ENCODE data around the gene DNAJC16.

The DNAJC16 gene

DNA sequence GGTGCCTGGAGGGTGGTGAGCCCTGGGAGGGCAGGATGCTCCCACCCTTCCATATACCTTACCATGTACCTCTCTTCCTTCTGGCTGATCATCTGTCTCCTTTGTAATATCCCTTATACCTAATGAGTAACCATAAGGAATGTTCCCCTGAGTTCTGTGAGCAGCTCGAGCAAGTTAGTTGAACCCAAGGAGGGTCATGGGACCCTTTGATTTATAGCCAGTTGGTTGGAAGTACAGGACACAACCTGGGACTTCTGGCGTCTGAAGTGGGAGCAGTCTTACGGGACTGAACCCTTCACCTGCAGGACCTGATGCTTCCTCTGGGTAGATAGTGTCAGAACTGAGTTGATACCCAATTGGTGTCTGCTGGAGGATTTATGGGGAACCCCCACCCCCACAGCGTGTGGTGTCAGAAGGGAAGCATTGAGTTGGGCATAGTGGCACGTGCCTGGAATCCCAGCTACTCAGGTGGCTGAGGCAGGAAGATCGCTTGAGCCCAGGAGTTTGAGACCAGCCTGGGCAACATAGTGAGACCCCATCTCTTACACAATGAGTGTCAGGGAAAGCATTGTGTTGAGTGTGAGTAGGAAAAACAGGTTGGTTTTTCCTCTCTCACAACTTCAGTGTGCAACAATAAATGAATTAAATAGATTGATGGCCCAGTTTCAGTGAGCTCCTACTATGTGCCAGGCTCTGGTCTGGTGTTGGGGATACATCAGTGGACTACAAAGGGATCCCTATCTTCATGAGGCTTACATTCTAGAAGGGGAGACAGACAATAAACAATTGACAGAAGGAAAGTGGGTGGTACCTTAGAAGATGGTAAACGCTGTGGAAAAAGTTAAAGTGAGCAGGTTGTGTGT lies 16.0 kb downstream of the DNAJC16 start:
- no peak for DNase-seq

GRCh38 chr1:15543251-15543588 lies 16.6 kb downstream of the DNAJC16 start:
- DNase-seq: no peak

GRCh38 chr1:15543589-15544568 lies 17.2 kb downstream of the DNAJC16 start:
- DNase-seq: no peak

GRCh38 chr1:15546641-15547040 lies 20.0 kb downstream of the DNAJC16 start:
- no peak for DNase-seq

DNA sequence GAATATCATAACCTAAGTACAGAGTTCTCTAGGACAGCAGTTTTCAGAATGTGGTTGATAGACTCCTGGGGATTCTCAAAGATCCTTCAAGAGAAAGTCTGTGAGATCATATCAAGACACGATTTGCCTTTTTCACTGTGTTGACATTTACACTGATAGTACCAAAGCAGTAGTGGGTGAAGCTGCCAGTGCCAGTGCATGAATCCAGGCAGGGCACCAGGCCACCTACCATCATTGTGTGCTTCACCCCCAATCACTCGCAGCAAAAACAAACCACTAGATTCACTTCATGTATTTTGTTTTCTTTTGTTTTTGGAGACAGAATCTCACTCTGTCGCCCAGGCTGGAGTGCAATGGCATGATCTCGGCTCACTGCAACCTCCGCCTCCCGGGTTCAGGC lies 23.9 kb downstream of the DNAJC16 start:
- no peak for DNase-seq

DNA sequence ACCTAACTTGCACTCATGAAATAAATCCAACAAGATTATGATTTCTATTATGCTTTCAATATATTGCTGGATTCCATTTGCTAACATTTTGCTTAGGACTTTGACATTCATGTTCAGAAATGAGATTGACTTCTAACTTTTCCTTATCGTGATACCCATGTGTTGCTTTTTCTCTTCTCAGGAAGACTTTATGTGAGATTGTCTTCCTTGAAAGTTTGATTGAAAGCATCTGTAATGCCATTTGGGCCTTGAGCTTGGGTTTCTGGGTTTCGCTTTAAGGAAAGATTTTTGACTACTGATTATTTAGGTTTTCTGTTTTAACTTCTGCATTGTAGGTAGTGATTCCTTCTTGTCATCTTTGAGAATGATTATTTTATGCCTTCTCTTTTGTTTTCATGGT lies 30.4 kb downstream of the DNAJC16 start:
- no peak for DNase-seq

DNA sequence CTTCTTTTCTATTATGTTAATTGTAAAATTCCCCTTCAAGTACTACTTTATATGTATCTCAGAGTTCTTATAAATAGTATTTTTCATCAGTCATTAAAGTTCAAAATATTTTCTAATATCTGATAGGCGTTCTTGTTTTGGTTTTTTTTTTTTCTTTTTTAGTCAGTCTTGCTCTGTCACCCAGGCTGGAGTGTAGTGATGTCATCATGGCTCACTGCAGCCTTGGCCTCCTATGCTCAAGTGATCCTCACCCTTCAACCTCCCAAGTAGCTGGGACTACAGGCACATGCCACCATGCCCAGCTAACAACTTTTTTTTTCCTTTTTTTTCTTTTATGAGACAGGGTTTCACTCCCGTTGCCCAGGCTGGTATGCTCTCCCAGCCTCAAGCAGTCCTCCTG lies 30.9 kb downstream of the DNAJC16 start:
- no peak for DNase-seq

GRCh38 chr1:15558516-15558915 lies 31.9 kb downstream of the DNAJC16 start:
- no peak for DNase-seq

DNA sequence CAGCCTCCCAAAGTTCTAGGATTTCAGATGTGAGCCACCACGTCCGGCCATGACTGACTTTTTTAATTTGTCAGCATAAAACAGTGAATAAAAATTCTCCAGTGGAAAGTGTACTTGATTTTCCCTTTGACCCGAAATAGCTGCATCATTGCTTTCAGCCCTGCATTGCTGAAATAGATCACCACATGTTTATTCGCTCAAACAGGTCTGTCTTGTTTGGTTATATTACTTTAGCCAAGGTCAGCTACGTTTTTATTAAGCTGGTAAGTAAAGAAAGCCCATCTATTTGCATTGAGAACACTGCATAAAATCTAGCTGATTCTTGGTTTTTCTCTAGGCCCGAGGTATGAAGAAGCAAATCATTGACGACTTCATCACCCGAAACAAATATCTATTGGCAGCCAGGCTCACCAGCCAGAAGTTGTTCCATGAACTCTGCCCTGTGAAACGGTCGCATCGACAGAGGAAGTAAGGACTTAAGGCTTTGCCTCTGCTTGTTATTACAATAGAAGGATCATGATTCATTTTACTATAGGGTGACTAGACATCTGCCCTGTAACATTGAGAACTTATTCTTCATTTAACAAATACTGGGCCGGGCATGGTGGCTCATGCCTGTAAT lies 32.7 kb downstream of the DNAJC16 start:
- no peak for DNase-seq

DNA sequence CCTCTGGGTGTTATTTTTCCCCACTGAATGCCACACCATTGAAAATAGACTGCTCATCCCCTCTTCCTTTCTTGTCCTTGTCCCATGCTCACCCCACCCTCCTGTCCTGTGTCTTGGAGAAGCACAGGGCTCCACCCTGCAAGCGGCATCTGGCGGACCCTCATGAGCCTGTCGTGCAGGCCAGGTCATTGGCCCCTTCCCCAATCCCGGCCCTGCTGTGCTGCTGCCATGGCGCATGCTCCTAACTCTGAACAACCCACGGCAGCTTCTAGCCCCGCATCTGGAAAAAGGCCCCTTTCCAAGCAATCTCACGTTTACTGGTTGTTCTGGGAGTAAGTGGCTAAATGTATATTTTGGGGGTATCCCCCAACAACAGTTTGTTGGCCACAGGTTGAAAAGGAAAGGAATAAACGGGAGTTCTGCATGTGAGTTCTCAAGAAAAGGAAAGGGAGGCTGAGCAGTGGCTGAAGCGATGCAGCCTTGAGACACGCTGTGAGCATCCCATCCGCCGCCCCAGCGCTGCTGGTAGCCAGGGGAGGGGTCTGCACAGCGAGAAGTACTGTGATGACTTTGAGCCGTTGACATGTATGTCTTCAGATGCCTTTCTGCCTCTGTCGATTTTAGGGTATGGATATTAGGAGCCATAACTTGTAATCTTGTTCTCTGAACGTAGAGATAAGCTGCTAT lies 41.9 kb downstream of the DNAJC16 start:
- no peak for DNase-seq

DNA sequence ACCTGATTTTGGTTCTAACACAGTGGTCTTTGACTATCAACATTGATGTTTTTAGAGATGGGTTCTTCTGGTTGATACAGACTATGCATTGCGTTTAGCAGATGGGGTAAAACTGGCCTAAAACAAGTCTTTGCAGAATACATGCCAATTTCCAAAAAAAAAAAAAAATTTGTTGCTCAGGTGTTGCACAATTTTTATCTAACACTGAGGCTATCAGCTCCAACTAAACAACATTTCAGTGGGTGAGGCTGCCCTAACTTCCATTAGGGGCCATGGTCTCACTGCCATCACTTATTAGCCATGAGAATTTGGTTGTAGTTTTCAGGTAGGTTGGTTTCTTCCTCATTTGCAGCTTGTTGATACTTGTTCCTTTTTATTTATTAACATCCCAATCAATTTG lies 44.2 kb downstream of the DNAJC16 start:
- no peak for DNase-seq

DNA sequence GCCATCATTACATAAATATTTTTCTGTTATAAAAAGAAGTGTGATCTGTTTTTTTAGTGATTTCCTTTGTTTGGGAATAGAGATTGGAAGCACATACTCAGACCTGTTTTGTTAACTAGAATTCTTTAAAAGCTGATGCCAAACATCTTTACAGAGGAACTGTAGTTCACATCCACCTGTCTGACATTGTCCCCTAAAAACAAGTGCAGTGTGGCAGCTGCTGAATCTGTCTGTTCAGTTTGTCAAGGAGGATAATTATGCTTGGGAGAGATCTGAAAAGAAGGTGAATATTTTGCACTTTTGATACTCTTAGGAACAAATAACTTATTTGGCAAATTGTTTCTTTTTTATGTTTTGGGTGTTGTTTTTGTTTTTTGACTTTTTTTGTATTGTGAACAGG lies 44.6 kb downstream of the DNAJC16 start:
- no peak for DNase-seq

DNA sequence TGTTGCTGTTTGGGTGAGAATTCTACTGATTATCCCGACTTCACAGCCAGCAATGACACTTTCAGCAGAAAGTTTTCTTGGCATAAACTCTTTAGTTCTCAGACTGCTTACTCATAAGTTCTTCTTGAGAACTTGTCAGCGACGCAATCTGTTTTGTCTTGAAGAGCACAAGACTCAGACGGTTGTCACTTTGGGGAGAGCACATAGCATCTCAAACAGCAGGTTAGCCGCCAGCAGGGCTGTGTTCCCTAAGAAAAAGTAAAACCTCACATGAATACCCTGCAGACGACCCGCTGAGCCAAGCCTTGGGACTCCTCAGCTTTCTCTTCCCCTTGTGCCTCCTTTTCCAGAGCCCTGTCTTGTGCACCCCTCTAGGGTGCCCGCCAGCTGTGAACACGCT lies 46.8 kb downstream of the DNAJC16 start:
- no peak for DNase-seq

DNA sequence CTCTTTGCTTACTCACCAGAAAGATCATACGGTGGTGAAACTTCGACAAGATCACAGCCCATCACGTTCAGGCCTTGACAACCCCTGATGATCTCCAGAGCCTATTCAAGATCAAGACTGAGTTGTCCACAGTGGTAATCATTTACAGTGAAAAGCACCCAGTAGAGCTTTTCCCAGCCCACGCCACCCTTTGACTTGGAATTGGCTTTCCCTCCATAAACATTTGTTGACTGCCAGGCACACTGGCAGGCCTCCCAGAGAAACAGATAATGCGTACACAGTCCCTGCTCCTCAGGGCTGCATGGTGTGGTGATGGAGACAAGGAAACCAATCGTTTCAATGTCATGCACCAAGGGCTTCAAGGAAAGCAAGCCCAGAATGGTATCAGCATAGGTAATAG lies 48.1 kb downstream of the DNAJC16 start:
- no peak for DNase-seq

DNA sequence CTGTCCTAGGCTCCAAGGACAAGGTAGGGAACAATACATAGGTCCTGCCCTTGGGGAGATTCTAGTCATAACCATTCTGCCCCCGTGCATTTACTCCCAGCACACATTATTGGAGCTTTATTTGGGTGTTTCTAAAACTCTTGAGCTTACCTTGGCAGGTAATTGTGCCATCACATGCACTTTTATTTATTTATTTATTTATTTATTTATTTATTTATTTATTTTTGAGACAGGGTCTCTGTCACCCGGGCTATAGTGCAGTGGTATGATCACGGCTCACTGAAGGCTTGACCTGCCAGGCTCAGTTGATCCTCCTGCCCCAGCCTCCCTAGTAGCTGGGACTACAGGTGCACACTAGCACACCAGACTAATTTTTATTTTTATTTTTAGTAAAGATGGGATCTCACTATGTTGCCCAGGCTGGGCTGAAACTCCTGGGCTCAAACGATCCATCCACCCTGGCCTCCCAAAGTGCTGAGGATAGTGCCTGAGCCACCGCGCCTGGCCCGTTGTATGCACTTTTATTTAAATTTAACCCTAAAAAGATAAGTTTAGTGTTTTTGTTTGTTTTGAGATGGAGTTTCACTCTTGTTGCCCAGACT lies 49.0 kb downstream of the DNAJC16 start:
- DNase-seq: no peak

- no peak for DNase-seq
Measured at GRCh38 chr1:15577691-15578090, 51.0 kb downstream of the DNAJC16 start.

- no peak for DNase-seq
Measured at GRCh38 chr1:15578921-15579682, 52.5 kb downstream of the DNAJC16 start.

DNA sequence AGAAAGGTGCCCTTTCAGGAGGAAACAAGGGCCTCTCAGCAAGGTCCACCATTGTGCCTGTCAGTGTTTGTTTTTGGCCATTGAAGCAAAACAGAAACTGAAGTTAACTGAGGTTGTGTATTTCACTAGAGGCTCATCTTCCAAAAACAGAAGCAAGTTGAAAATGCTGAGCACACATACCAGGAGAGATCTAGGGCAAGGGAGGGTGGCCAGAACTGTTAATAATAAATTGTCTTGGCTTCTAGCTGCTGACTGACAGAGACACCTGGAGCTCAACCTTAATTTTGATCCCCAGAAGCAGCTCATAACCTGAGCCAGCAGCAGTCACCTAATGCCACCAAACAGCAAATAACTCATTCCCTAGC lies 53.0 kb downstream of the DNAJC16 start:
- no peak for DNase-seq

DNA sequence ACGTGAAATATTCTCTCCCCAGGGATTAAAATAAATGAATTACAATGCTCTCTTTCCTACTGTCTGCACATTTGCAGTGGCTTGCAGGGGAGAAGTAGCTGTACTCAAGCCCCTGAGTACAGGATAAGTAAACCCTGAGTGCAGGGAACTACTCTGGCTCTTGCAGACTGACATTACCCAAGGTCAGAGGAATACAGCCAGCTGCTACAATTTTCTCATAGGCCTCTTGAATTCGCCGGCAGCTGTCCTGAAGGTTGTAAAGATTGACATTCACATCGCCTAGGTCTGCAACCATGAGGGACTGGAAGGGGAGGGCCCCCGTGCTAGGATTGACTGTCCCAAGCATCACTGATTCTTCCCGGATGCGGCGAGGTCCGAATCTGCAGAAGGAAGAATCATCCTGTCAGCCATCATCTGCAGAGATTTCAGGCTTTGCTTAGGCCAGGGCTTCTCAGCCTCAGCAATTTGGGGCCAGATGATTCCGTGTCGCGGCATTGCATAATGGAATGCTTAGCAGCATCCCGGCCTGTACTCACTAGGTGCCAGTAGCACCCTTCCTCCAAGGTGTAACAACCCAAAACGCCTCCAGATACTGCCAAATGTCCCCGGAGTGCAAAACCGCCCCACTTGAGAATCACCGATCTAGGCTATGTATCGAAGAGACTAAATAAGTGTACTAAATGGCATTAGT lies 56.5 kb downstream of the DNAJC16 start:
- DNase-seq: no peak

DNA sequence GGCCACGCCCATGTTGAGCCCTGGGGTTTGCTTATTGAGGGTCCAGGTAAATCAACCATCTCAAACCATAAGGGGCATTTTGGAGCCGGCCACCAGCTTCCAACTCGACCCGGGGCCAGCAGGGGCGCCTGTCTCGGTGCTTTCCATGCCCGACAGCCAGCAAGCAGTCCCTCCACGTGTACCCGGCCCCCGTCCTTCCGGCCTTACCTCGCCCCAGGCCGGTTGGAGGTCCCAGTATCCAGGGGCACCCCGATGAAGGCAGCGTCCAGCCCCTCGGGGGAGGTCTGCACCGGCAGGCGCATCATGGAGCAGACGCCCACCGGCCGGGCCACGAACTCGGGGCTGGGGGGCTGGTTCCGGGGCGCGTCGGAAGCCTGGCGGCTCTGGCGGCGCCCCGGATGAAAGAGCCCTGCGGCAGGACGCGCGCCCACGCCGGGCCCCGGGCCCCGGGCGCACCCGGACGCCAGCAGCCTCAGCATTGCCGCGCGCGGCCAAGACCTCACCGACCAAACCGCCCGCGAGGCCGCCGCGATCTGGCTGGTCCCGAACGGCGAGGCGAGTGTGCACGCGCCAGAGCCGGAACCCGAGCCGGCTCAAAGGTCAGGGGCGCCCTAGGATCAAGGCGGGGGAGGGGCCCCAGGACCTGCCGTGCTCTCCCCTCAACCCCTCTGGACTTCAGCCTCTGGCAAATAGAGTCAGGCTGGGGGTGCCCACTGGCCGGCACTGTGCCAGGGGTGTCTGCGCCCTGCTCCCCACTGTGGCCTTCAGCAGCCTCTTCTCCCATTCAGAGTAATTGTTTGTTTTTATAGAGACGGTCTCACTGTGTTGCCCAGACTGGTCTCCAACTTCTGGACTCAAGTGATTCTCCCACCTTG lies 58.1 kb downstream of the DNAJC16 start, which contains the start of gene AGMAT:
TSS of gene AGMAT (minus strand) at position 563 of the 875 bp plus-strand sequence. CDS start at position 479, 84 bp downstream.
- no peak for DNase-seq
